DOHH2 (cell line): ENCODE results near the gene C3orf22.

Source experiments
- H3F3A ChIP-seq: fragments of 200-600 bp; sonication (generic), shearing (Covaris generic); 2 replicates; pipeline ENCODE4 v1.6.0; 2016; ENCODE audit warnings: antibody characterized with exemption, mild to moderate bottlenecking; ENCODE audit not compliant: control insufficient read depth, insufficient read depth
- H3K27ac ChIP-seq: fragments of 200-600 bp; sonication (generic); 2 replicates; pipeline ENCODE4 v1.5.1; 2014; ENCODE audit warnings: low read depth, mild to moderate bottlenecking, low read length, moderate library complexity
- H3K27me3 ChIP-seq: fragments of 200-600 bp; sonication (generic); 2 replicates; pipeline ENCODE4 v1.6.1; 2014; ENCODE audit warnings: mild to moderate bottlenecking, low read length, mixed read lengths; ENCODE audit not compliant: control insufficient read depth
- H3K36me3 ChIP-seq: fragments of 200-600 bp; sonication (generic); 2 replicates; pipeline ENCODE4 v1.6.1; 2014; ENCODE audit warnings: mild to moderate bottlenecking, low read length, moderate library complexity, mixed read lengths; ENCODE audit not compliant: control insufficient read depth
- H3K4me1 ChIP-seq: fragments of 200-600 bp; sonication (generic); 2 replicates; pipeline ENCODE4 v1.6.1; 2014; ENCODE audit warnings: mild to moderate bottlenecking, low read length, mixed read lengths; ENCODE audit not compliant: control insufficient read depth
- H3K4me2 ChIP-seq: fragments of 200-600 bp; sonication (generic); 2 replicates; pipeline ENCODE4 v1.6.0; 2014; ENCODE audit warnings: mild to moderate bottlenecking, low read length, moderate library complexity
- H3K4me3 ChIP-seq: fragments of 200-600 bp; sonication (generic); 2 replicates; pipeline ENCODE4 v1.5.1; 2014; ENCODE audit warnings: mild to moderate bottlenecking, low read length, mixed read lengths
- H3K79me2 ChIP-seq: fragments of 200-600 bp; sonication (generic); 2 replicates; pipeline ENCODE4 v1.6.1; 2014; ENCODE audit warnings: mild to moderate bottlenecking, low read length, mixed read lengths; ENCODE audit not compliant: control insufficient read depth
- H3K9me2 ChIP-seq: fragments of 200-600 bp; sonication (generic); replicated peaks from 2 replicates; pipeline ENCODE4 v1.6.1; 2014; ENCODE audit warnings: mild to moderate bottlenecking, low read length, mixed read lengths; ENCODE audit not compliant: control insufficient read depth
- H3K9me3 ChIP-seq: fragments of 200-600 bp; sonication (generic); 2 replicates; pipeline ENCODE4 v1.6.1; 2014; ENCODE audit warnings: antibody characterized with exemption, low read length, mixed read lengths; ENCODE audit not compliant: control insufficient read depth, insufficient read depth
- H4K20me1 ChIP-seq: fragments of 200-600 bp; sonication (generic); 2 replicates; pipeline ENCODE4 v1.6.0; 2014; ENCODE audit warnings: low read depth, mild to moderate bottlenecking, antibody characterized with exemption, low read length, moderate library complexity; ENCODE audit not compliant: control insufficient read depth, insufficient read depth
- CTCF ChIP-seq: fragments of 200-600 bp; sonication (generic); IDR thresholded peaks from one replicate; pipeline ENCODE4 v1.5.1; 2014; ENCODE audit warnings: antibody characterized with exemption, mild to moderate bottlenecking, low read depth, low read length; ENCODE audit not compliant: poor library complexity, severe bottlenecking
- EZH2phosphoT487 ChIP-seq: fragments of 200-600 bp; sonication (generic); IDR thresholded peaks from 2 replicates; pipeline ENCODE4 v1.6.1; 2017; ENCODE audit warnings: borderline replicate concordance, mild to moderate bottlenecking, antibody characterized with exemption, low read length, moderate library complexity, mixed read lengths

The C3orf22 gene

GRCh38 chr3:126502656-126503055 is 56.1 kb downstream of the C3orf22 start:
- Histone ChIP-seq H3K36me3 (no peaks in the 10 kb centered on the region), H4K20me1 (no peaks in the 10 kb centered on the region), H3K27ac (no peak overlapping the region), H3F3A (no peaks in the 10 kb centered on the region), H3K79me2 (no peaks in the 10 kb centered on the region), H3K27me3 (no peaks in the 10 kb centered on the region), H3K9me3 (no peaks in the 10 kb centered on the region), H3K9me2 (no peaks in the 10 kb centered on the region), H3K4me1 (no peaks in the 10 kb centered on the region), H3K4me2 (no peak overlapping the region), H3K4me3 (no peak overlapping the region)
- no peak for TF ChIP-seq CTCF
- TF ChIP-seq EZH2phosphoT487, result no peak

- H3K4me3 ChIP-seq, result no peak overlapping the region
- no peak overlapping the region for H3K27ac ChIP-seq
- H4K20me1 ChIP-seq, result no peaks in the 10 kb centered on the region
- TF ChIP-seq EZH2phosphoT487 (no peak), CTCF (no peak)
- H3K79me2 ChIP-seq, result no peaks in the 10 kb centered on the region
- no peaks in the 10 kb centered on the region for H3K9me3 ChIP-seq
- no peaks in the 10 kb centered on the region for H3K27me3 ChIP-seq
- H3K9me2 ChIP-seq, result no peaks in the 10 kb centered on the region
- no peak overlapping the region for H3K4me2 ChIP-seq
- H3F3A ChIP-seq, result no peaks in the 10 kb centered on the region
- H3K36me3 ChIP-seq, result no peaks in the 10 kb centered on the region
- no peaks in the 10 kb centered on the region for H3K4me1 ChIP-seq
Measured at GRCh38 chr3:126501736-126502135, 57.0 kb downstream of the C3orf22 start.

- TF ChIP-seq EZH2phosphoT487, result no peak
- no peak for TF ChIP-seq CTCF
- no peaks in the 10 kb centered on the region for H3K4me1 ChIP-seq
Measured at GRCh38 chr3:126501054-126501453, 57.7 kb downstream of the C3orf22 start.

GRCh38 chr3:126500016-126500415 is 58.7 kb downstream of the C3orf22 start:
- H3K4me2 ChIP-seq, result no peak overlapping the region
- no peak overlapping the region for H3K27ac ChIP-seq
- H3F3A ChIP-seq, result no peaks in the 10 kb centered on the region
- H3K36me3 ChIP-seq, result no peaks in the 10 kb centered on the region
- TF ChIP-seq CTCF, result no peak
- TF ChIP-seq EZH2phosphoT487, result no peak
- H3K4me3 ChIP-seq, result no peak overlapping the region
- H3K27me3 ChIP-seq, result no peaks in the 10 kb centered on the region
- H3K79me2 ChIP-seq, result no peaks in the 10 kb centered on the region
- no peaks in the 10 kb centered on the region for H4K20me1 ChIP-seq
- H3K9me2 ChIP-seq, result no peaks in the 10 kb centered on the region
- no peaks in the 10 kb centered on the region for H3K9me3 ChIP-seq
- H3K4me1 ChIP-seq, result no peaks in the 10 kb centered on the region

More at GRCh38 chr3:126501054-126501453, 57.7 kb downstream of the C3orf22 start:
- H3K27ac ChIP-seq, result no peak overlapping the region
- no peaks in the 10 kb centered on the region for H3K79me2 ChIP-seq
- H3K9me2 ChIP-seq, result no peaks in the 10 kb centered on the region
- no peaks in the 10 kb centered on the region for H3K27me3 ChIP-seq
- no peaks in the 10 kb centered on the region for H3K9me3 ChIP-seq
- H3K36me3 ChIP-seq, result no peaks in the 10 kb centered on the region
- H3K4me2 ChIP-seq, result no peak overlapping the region
- no peak overlapping the region for H3K4me3 ChIP-seq
- no peaks in the 10 kb centered on the region for H4K20me1 ChIP-seq
- no peaks in the 10 kb centered on the region for H3F3A ChIP-seq
